Measurements from ENCODE around the gene MED23.
A peak's percentile ranks its signal among the peaks of the same experiment; 100 is the strongest.

DNA sequence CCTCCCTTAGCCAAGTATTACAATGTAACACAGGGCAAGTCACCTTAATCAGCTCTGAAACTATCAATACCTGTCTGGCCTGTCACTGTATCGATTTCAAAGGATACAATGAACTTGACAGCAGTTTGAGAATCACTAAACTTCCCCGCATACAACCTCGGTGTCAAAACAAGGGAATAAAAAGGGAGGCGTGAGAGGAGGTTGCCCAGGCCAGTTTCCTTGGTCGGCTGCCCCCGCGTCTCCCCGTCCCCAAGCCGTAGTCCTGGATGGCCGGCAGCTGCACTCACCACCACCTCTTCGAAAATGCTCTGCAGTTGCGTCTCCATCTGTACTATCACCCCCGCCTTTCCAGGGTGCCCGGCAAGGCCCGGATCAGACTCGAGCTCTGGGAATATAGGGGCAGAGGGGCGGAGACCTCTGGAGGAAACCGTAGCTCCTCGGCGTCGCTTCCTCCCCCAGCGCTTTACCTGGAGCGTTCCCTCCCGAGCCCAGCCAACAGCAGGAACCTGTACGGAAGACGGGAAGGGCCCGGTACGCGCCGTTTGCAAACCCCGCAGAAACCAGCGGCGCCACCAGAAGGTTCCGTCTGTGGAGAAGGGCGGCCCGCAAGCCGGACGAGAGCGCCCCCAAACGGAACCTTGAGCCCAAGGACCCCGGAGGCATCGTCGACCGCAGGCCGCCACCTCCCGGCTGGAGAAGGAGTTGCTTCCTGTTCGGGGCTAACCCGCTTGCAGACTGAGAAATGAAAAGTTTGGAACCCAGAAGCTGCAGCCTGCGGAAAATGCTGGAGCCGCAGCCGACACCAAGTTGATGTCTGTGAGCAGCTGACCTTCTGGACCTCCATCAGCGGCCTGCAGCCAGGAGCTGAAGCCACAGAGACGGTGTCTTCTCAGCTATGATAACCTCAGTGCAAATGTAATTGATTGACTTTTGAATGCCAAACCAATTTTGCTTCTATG, at the start of gene MED23:
- TF ChIP-seq, protein P1, sequence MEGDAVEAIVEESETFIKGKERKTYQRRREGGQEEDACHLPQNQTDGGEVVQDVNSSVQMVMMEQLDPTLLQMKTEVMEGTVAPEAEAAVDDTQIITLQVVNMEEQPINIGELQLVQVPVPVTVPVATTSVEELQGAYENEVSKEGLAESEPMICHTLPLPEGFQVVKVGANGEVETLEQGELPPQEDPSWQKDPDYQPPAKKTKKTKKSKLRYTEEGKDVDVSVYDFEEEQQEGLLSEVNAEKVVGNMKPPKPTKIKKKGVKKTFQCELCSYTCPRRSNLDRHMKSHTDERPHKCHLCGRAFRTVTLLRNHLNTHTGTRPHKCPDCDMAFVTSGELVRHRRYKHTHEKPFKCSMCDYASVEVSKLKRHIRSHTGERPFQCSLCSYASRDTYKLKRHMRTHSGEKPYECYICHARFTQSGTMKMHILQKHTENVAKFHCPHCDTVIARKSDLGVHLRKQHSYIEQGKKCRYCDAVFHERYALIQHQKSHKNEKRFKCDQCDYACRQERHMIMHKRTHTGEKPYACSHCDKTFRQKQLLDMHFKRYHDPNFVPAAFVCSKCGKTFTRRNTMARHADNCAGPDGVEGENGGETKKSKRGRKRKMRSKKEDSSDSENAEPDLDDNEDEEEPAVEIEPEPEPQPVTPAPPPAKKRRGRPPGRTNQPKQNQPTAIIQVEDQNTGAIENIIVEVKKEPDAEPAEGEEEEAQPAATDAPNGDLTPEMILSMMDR (conservative IDR thresholded peaks at IDR 0.05; ENCODE audit: low read length), result peak; percentile 98
- TF ChIP-seq EZH2phosphoT487 (IDR thresholded peaks at IDR 0.05; ENCODE audit: borderline replicate concordance, low read depth, low read length), result no peak
